Measurements from ENCODE around the gene ITIH1.
A peak's percentile ranks its signal among the peaks of the same experiment; 100 is the strongest.

ITIH1 gene

GRCh38 chr3:52743152-52743551 is 34.2 kb upstream of the ITIH1 start:
- no peak for FAIRE-seq
- TF ChIP-seq CTCF (IDR thresholded peaks at IDR 0.05; ENCODE audit: insufficient read depth, missing control alignments) = no peak
- DNase-seq (ENCODE audit: insufficient read length, low spot score) = no peak

GRCh38 chr3:52743721-52744120 is 33.7 kb upstream of the ITIH1 start:
- DNase-seq (ENCODE audit: insufficient read length, low spot score) (no peak), FAIRE-seq (no peak)
- TF ChIP-seq CTCF (IDR thresholded peaks at IDR 0.05; ENCODE audit: insufficient read depth, missing control alignments) = no peak

- FAIRE-seq = no peak
- DNase-seq (ENCODE audit: insufficient read length, low spot score) = no peak
- TF ChIP-seq CTCF (IDR thresholded peaks at IDR 0.05; ENCODE audit: insufficient read depth, missing control alignments) = no peak
Observed at GRCh38 chr3:52752045-52752660, 25.2 kb upstream of the ITIH1 start.

GRCh38 chr3:52754373-52754772 is 23.0 kb upstream of the ITIH1 start:
- no peak for DNase-seq (ENCODE audit: insufficient read length, low spot score)
- no peak for TF ChIP-seq CTCF (IDR thresholded peaks at IDR 0.05; ENCODE audit: insufficient read depth, missing control alignments)
- no peak for FAIRE-seq

GRCh38 chr3:52756141-52756540 is 21.3 kb upstream of the ITIH1 start:
- TF ChIP-seq CTCF (IDR thresholded peaks at IDR 0.05; ENCODE audit: insufficient read depth, missing control alignments) = no peak
- DNase-seq (ENCODE audit: insufficient read length, low spot score) (no peak), FAIRE-seq (peak; percentile 44)

GRCh38 chr3:52763466-52763865 is 13.9 kb upstream of the ITIH1 start:
- no peak for TF ChIP-seq CTCF (IDR thresholded peaks at IDR 0.05; ENCODE audit: insufficient read depth, missing control alignments)
- no peak for FAIRE-seq
- DNase-seq (ENCODE audit: insufficient read length, low spot score) = no peak

- TF ChIP-seq CTCF (IDR thresholded peaks at IDR 0.05; ENCODE audit: insufficient read depth, missing control alignments) = no peak
- FAIRE-seq (no peak), DNase-seq (ENCODE audit: insufficient read length, low spot score) (no peak)
Observed at GRCh38 chr3:52769786-52770455, 7.5 kb upstream of the ITIH1 start.

All from D721Med (cell line).